HCT116 (cell line): Measurements from ENCODE around the gene PFDN2. TPM values are rescaled to one million over a fixed set of nuclear protein-coding genes. Genes with fewer than 3 reads are reported as not detected.

Experiments
- ATAC-seq: fragments of 200-7000 bp; cut with Tn5 transposase; 2 replicates; pipeline ENCODE4 v1.9.1; 2020; ENCODE audit warnings: mild to moderate bottlenecking, moderate library complexity
- BruUV-seq: library from RNA; stranded (reverse); fragments of 400-500 nt; replicated peaks from 2 replicates; lab custom pipeline; 2021; lab: Mats Ljungman, UMichigan
- CTCF ChIA-PET: fragments of 300-600 bp; sonication (Branson Sonifier 250); formaldehyde crosslinking; loops from one replicate; lab custom pipeline; 2021; ENCODE audit warnings: antibody characterized with exemption; lab: Charles Lee
- POLR2A ChIA-PET: fragments of 300-600, 350-600 bp; sonication (Branson Sonifier 250); formaldehyde crosslinking; loops from one replicate; lab custom pipeline; 2021; ENCODE audit warnings: antibody characterized with exemption; lab: Charles Lee
- RAD21 ChIA-PET, 2 experiments: fragments of 300-600 bp; sonication (Branson Sonifier 250); formaldehyde crosslinking; loops; one replicate each; lab custom pipeline; 2023; ENCODE audit warnings: low total read pairs in 2 of 2; ENCODE audit not compliant: uncharacterized antibody in 2 of 2, unreplicated experiment in 2 of 2, low non-redundant PET in 1 of 2; lab: Charles Lee
- DNase-seq: peaks from one replicate; pipeline ENCODE4 v3.0.0-alpha.2; 2010; ENCODE audit warnings: low read depth, low spot score
- H2AFZ ChIP-seq: fragments of 200-600 bp; shearing (Covaris generic), sonication (generic); 2 replicates; pipeline ENCODE4 v1.6.1; 2017; ENCODE audit warnings: low read depth, mixed run types, mixed read lengths, antibody characterized with exemption, low read length; ENCODE audit not compliant: poor library complexity, severe bottlenecking
- H3K27ac ChIP-seq: 2 replicates; pipeline ENCODE4 v1.5.1; 2012; ENCODE audit warnings: low read depth, low read length
- H3K27me3 ChIP-seq: fragments of 200-600 bp; sonication (generic); 2 replicates; pipeline ENCODE4 v1.6.1; 2016; ENCODE audit warnings: mixed run types, low read length, mixed read lengths; ENCODE audit not compliant: insufficient read depth
- H3K36me3 ChIP-seq, 2 experiments: fragments of 200-500 bp in 1 of 2; fragments of 200-600 bp in 1 of 2; sonication (Bioruptor generic) in 1 of 2; sonication (generic) in 1 of 2; 2 replicates each; pipeline versions ENCODE4 v1.5.1 to v1.6.1; 2014 to 2016; ENCODE audit warnings: low read length in 2 of 2, inconsistent platforms in 1 of 2, mixed read lengths in 1 of 2, mixed run types in 1 of 2; ENCODE audit not compliant: insufficient read depth in 2 of 2, control insufficient read depth in 1 of 2
- H3K4me1 ChIP-seq, 2 experiments: fragments of 200-600 bp in 1 of 2; sonication (generic) in 1 of 2; 2 replicates each; pipeline versions ENCODE4 v1.5.1 to v1.6.1; 2012 to 2017; ENCODE audit warnings: low read length in 2 of 2, inconsistent platforms in 1 of 2, mild to moderate bottlenecking in 1 of 2, mixed read lengths in 1 of 2, mixed run types in 1 of 2, moderate library complexity in 1 of 2; ENCODE audit not compliant: insufficient read depth in 2 of 2, control insufficient read depth in 1 of 2
- H3K4me2 ChIP-seq: fragments of 200-600 bp; sonication (generic); 2 replicates; pipeline ENCODE4 v1.6.1; 2017; ENCODE audit warnings: mixed run types, low read length, mixed read lengths
- H3K4me3 ChIP-seq, 2 experiments: fragments of 200-600 bp in 1 of 2; sonication (generic) in 1 of 2; replicated peaks in 1 of 2; 2 replicates each; pipeline ENCODE4 v1.5.1; 2011 to 2016; ENCODE audit warnings: low read length in 2 of 2, control low read depth in 1 of 2, low read depth in 1 of 2, mild to moderate bottlenecking in 1 of 2, mixed read lengths in 1 of 2, mixed run types in 1 of 2
- H3K79me2 ChIP-seq: fragments of 200-600 bp; sonication (generic); 2 replicates; pipeline ENCODE4 v1.6.1; 2017; ENCODE audit warnings: mild to moderate bottlenecking, mixed run types, low read length, moderate library complexity, mixed read lengths; ENCODE audit not compliant: insufficient read depth
- H3K9ac ChIP-seq: fragments of 200-600 bp; sonication (generic); 2 replicates; pipeline ENCODE4 v1.6.1; 2016; ENCODE audit warnings: low read length, mixed read lengths
- H3K9me2 ChIP-seq: fragments of 200-600 bp; sonication (generic), shearing (Covaris generic); 2 replicates; pipeline ENCODE4 v1.6.1; 2017; ENCODE audit warnings: mixed run types, mild to moderate bottlenecking, moderate library complexity; ENCODE audit not compliant: insufficient read depth
- H3K9me3 ChIP-seq, 2 experiments: fragments of 200-500 bp in 1 of 2; fragments of 200-600 bp in 1 of 2; sonication (Bioruptor generic) in 1 of 2; sonication (generic) in 1 of 2; 2 replicates each; pipeline ENCODE4 v1.6.1; 2014 to 2017; ENCODE audit warnings: low read length in 2 of 2, mixed read lengths in 2 of 2, inconsistent platforms in 1 of 2, low read depth in 1 of 2, mild to moderate bottlenecking in 1 of 2, mixed run types in 1 of 2, moderate library complexity in 1 of 2; ENCODE audit not compliant: control insufficient read depth in 1 of 2, insufficient read depth in 1 of 2
- H4K20me1 ChIP-seq: fragments of 200-600 bp; sonication (generic), shearing (Covaris generic); 2 replicates; pipeline ENCODE4 v1.6.1; 2017; ENCODE audit warnings: mixed run types, mild to moderate bottlenecking, moderate library complexity; ENCODE audit not compliant: insufficient read depth
- ATF3 ChIP-seq: IDR thresholded peaks from 2 replicates; pipeline ENCODE4 v1.6.1; 2012
- CTCF ChIP-seq, 3 experiments: fragments of 200-600 bp in 1 of 3; sonication (generic) in 1 of 3; IDR thresholded peaks in 2 of 3; conservative IDR thresholded peaks in 1 of 3; 2 replicates each; pipeline ENCODE4 v1.5.1; 2012 to 2017; ENCODE audit warnings: low read depth in 2 of 3, low read length in 2 of 3, antibody characterized with exemption in 1 of 3, borderline replicate concordance in 1 of 3, control low read depth in 1 of 3, mild to moderate bottlenecking in 1 of 3, mixed read lengths in 1 of 3, mixed run types in 1 of 3, moderate library complexity in 1 of 3; ENCODE audit not compliant: insufficient read depth in 1 of 3
- ELF1 ChIP-seq: IDR thresholded peaks from 2 replicates; pipeline ENCODE4 v1.6.1; 2012; ENCODE audit warnings: low read depth, borderline replicate concordance
- EZH2 ChIP-seq: fragments of 200-600 bp; sonication (generic); IDR thresholded peaks from 2 replicates; pipeline ENCODE4 v1.6.1; 2017; ENCODE audit warnings: antibody characterized with exemption, mixed run types
- EZH2phosphoT487 ChIP-seq: fragments of 200-600 bp; IDR thresholded peaks from 2 replicates; pipeline ENCODE4 v1.6.1; 2018; ENCODE audit warnings: antibody characterized with exemption, borderline replicate concordance
- FOSL1 ChIP-seq: IDR thresholded peaks from 2 replicates; pipeline ENCODE4 v1.6.1; 2012; ENCODE audit warnings: low read depth
- MAX ChIP-seq: IDR thresholded peaks from 2 replicates; pipeline ENCODE4 v1.6.1; 2012
- POLR2A ChIP-seq: IDR thresholded peaks from 2 replicates; pipeline ENCODE4 v1.7.0; 2011; ENCODE audit warnings: borderline replicate concordance; ENCODE audit not compliant: insufficient read depth, insufficient read length; ENCODE audit errors: extremely low read depth
- POLR2AphosphoS5 ChIP-seq: IDR thresholded peaks from 2 replicates; pipeline ENCODE4 v1.6.1; 2011; ENCODE audit warnings: mild to moderate bottlenecking, low read depth, low read length, moderate library complexity
- RAD21 ChIP-seq: IDR thresholded peaks from 2 replicates; pipeline ENCODE4 v1.6.1; 2012; ENCODE audit warnings: low read depth, mild to moderate bottlenecking
- SIN3A ChIP-seq: IDR thresholded peaks from 2 replicates; pipeline ENCODE4 v1.6.1; 2012; ENCODE audit warnings: low read depth
- YY1 ChIP-seq: IDR thresholded peaks from 2 replicates; pipeline ENCODE4 v1.6.1; 2011; ENCODE audit warnings: low read length, low read depth, moderate library complexity, mild to moderate bottlenecking; ENCODE audit not compliant: insufficient replicate concordance; ENCODE audit errors: extremely low read depth
- intact Hi-C: fragments of 100-400 bp; cut with micrococcal nuclease; formaldehyde crosslinking; loops from 2 replicates; pipeline ENCODE4 v1.10.0; 2022
- total RNA-seq: library from RNA; stranded (reverse); gene quantifications from one replicate; pipeline ENCODE4 v1.2.1, GENCODE V29; 2021; ENCODE audit not compliant: unreplicated experiment

PFDN2 gene
- total RNA-seq, 1 experiment from 2014 or later = 179 TPM

GRCh38 chr1:161069241-161069640, 48.6 kb downstream of the PFDN2 start (continued):
- no peak for TF ChIP-seq SIN3A

GRCh38 chr1:161068306-161069234, 49.3 kb downstream of the PFDN2 start:
- no peaks in the 10 kb centered on the region for H4K20me1 ChIP-seq
- no peaks in the 10 kb centered on the region for H3K36me3 ChIP-seq
- H3K9ac ChIP-seq = no peak overlapping the region
- H3K27ac ChIP-seq = no peak overlapping the region
- no peak overlapping the region for H3K4me2 ChIP-seq
- no peaks in the 10 kb centered on the region for H3K79me2 ChIP-seq
- intact Hi-C loops = no loop called here
- peak; percentile 39; the same call in 1 of the 2 replicates for ATAC-seq
- no TSS peak for BruUV-seq
- RAD21 ChIA-PET = no interaction called here
- CTCF ChIA-PET = no interaction called here
- no peak for DNase-seq
- H3K9me2 ChIP-seq = no peaks in the 10 kb centered on the region
- H3K27me3 ChIP-seq = no peaks in the 10 kb centered on the region
- TF ChIP-seq ELF1 (no peak), ATF3 (no peak), YY1 (no peak), CTCF (IDR thresholded peaks at IDR 0.05 in 2 of 3, conservative IDR thresholded peaks at IDR 0.05 in 1 of 3; ENCODE audit: borderline replicate concordance in 1 of 3, insufficient read depth in 1 of 3, low read depth in 2 of 3, low read length in 2 of 3) (no peak), POLR2A (no peak), FOSL1 (no peak), EZH2 (no peak), EZH2phosphoT487 (no peak), RAD21 (no peak), MAX (no peak), POLR2AphosphoS5 (no peak)
- POLR2A ChIA-PET = no interaction called here
- peaks cover 0 to 22% of the 10 kb centered on the region in 2 experiments; a peak in 1 of 4 replicates for H3K4me1 ChIP-seq
- H3K4me3 ChIP-seq = no peak overlapping the region
- no peak overlapping the region for H2AFZ ChIP-seq
- H3K9me3 ChIP-seq = no peaks in the 10 kb centered on the region
